NCI-H1092 treated with DMSO at 0.1 percent for 48 hours (cell line): ENCODE data around the gene KPNA6.
"Not testable (repeated sequence)": the region's sequence is repeated elsewhere in the genome, so short reads cannot be mapped to it uniquely, and the experiment has no call there.

Source experiments
- DNase-seq: peaks from one replicate; lab custom pipeline; 2025; lab: John Stamatoyannopoulos, UW

KPNA6 gene

DNA sequence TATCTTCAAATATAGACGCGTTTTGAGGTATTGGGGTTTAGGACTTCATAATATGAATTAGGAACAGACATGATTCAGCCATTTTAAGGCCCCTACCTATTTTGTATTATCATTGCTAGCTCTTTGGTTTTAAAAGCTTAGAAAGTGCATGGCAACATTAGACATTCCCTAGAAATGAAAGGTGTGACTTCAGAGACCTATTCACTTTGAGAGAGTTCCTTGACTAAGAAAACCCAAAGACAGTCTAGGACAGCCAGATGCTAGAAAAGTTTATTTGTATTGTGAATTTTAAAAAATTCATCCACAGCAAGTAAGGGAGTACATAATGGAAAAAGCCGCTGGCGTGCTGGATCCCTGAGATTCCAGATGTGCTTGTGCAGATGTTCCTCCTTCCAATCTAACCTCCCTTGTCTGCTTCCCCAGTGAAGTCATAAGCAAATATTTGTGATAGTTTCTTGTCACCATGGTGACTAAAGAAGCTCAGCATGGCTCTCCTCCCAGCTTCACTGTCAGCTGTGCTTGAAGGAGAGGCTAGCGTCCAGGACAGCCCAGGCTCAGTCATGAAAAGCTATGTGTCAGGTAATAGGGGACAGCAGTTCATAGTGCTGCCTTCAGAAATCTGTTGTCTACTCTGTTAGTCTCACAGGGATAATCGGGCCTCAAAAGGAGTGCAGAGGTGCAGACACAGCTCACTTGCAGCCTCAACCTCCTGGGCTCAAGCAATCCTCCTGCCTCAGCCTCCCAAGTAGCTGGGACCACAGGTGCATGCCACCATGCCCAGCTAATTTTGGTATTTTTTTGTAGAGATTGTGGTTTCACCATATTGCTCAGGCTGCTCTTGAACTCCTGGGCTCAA, 34.8 kb downstream of the KPNA6 start:
- DNase-seq: no peak

DNA sequence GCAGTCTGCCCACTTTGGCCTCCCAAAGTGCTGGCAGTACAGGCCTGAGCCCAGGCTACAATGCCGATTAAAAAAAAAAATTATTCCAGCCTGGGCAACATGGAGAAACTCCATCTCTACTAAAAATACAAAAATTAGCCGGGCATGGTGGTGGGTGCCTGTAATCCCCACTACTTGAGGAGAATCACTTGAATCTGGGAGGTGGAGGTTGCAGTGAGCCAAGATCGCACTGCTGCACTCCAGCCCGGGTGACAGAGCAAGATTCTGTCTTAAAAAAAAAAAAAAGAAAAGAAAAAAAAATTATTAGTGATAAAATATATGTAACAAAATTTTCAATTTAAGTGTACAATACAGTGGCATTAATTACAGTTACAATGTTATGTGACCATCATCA, 35.4 kb downstream of the KPNA6 start:
- not testable (repeated sequence) for DNase-seq

DNA sequence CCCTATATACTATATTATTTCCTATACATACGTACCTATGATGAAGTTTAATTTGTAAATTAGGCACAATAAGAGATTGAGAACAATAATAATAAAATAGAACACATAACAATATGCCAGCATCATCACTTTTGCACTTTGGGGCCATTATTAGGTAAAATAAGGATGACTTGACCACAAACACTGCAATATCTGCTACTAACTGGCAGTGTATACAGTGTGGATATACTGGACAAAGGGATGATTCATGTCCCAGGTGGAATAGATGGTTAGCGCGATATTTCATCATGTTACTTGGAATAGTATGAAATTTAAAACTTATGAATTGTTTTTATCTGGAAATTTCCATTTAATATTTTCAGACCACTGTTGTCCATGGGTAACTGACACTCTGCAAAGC, 36.2 kb downstream of the KPNA6 start:
- DNase-seq: no peak

DNA sequence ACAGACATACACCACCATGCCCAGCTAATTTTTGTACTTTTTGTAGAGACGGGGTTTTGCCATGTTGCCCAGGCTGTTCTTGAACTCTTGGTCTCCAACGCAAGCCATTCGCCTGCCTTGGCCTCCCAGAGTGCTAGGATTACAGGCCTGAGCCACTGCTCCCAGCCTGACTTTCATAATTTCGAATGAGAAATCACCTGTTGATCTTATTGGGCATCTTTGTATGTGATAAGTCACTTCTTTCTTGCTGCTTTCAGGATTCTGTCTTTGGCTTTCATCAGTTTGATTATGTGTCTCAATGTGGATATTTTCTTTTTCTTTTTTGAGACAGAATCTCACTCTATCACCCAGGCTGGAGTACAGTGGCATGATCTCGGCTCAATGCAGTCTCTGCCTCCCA, 39.9 kb downstream of the KPNA6 start:
- DNase-seq: not testable (repeated sequence)

DNA sequence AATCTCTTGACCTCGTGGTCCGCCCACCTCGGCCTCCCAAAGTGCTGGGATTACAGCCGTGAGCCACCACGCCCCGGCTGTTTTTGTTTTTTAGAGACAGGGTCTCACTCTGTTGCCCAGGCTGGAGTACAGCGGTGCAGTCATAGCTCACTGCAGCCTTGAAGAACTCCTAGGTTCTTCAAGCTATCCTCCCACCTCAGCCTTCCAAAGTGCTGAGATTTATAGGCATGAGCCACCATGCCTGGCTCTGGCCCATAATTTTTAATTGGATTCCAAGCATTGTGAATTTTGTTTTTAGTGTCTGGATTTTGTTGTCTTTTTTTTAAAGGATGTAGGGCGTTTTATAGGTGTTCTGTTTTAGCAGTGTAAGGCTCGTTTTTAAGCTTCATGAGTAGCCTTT, 43.0 kb downstream of the KPNA6 start:
- DNase-seq: no peak

DNA sequence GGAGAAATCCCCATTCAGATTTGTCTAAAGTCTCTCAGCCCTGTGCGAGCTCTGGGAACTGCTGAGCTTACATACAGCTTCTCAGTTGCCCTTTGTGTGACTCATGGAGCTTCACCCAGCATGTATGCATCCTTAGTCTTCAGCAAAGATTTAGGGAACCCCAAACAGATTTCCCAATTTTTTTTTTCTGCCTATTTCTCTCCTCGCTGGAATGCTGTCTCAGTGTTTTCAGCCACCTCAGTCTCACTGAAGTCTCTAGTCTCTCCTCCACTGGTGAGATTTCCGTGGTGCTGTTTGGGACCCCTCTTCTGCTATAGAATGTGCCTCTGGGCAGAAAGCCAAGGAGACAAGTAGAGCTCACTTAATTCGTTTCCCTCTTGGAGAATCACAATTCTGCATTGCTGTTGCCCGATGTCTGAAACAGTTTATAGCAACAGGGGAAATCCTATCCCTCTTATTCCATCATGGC, 43.5 kb downstream of the KPNA6 start:
- peak; percentile 25 for DNase-seq

DNA sequence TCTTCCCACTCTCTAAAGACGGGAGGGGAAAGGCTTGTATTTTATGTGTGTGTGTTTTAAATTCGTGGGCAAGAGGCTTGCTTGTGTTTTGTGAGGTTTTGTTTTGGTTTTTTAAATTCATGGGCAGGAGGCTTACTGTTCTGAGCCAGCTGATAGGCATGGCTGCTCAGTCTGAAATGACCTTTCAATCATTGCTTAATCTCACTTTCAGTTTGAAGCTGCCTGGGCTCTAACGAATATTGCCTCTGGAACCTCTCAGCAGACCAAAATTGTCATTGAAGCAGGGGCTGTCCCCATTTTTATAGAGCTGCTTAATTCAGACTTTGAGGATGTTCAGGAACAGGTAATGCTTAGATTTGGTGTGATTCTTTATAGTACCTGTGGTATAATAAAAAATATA, 51.3 kb downstream of the KPNA6 start:
- DNase-seq: no peak

DNA sequence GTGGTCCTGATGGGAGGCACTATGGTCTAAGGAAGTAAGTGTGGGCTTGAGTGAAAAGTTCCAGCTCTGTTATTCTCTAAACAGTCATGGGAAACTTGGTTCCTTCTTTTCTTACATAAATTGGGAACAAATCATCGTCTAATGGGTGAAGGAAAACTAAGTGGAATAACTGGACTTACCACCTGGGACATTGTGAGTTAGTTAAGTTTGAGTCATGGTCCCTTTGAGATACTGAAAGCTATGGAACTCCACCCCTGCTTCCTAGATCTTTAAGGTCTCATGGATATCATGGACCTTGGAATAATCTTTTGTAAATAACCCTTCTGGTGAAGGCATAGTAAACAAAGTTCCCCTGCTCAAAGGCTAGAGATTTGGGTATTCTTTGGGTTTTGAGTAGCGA, 55.5 kb downstream of the KPNA6 start:
- DNase-seq: no peak

DNA sequence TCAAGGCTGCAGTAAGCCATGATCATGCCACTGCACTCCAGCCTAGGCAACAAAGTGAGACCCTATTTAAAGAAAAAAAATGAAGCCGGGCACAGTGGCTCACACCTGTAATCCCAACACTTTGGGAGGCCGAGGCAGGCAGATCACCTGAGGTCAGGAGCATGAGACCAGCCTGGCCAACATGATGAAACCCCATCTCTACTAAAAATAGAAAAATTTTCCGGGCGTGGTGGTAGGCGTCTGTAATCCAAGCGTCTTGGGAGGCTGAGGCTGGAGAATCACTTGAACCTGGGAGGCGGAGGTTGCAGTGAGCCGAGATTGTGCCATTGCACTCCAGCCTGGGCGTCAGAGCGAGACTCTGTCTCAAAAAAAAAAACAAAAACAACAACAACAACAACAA, 57.8 kb downstream of the KPNA6 start:
- DNase-seq: not testable (repeated sequence)

DNA sequence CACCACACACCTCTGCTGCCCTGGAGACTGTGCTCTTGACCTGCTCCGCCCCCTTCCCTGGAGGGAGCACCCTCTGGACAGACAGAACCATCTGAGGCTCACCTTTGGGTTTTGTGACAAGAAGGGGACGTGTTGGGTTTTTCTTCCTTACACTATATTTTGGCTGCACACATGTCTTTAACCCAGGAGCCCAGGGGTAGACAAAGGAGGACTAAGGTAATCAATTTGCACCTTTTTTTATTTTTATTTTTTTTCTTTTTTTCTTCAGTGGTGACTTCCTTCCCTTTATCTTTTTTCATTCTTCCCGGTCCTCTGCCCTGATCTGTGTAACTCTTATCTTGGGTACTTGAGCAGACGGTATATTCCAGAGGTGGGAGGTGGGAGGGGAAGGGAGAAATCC, 63.1 kb downstream of the KPNA6 start:
- no peak for DNase-seq

DNA sequence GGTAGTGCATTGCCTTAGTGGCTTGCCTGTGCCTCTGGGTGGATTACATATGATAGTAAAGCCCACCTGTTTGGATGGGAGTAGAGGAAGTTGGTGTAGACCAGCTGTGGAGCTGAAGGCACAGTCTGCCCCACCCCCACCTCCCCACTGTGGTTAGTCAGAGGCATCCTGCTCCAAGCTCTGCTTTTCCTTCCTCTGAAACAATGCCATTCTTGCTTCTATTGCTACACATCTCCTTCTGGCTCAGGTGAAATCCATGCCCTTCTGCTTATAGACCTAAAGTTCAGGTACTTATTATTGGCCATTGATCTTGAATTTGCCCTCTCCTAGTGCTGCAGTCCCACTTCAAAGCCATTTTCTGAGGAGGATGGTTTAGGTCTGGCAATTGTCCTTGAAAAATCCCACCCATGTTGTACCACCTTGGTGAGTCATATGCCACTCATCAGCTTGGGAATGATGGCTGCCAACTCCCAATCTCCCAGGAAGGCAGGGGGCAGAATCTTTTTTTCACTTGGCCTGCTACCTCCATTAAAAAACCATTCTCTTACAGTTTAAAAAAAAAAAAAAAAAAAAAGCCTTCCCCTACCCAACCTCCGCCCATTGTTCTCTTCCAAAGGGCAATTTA, 64.9 kb downstream of the KPNA6 start:
- DNase-seq: no peak

DNA sequence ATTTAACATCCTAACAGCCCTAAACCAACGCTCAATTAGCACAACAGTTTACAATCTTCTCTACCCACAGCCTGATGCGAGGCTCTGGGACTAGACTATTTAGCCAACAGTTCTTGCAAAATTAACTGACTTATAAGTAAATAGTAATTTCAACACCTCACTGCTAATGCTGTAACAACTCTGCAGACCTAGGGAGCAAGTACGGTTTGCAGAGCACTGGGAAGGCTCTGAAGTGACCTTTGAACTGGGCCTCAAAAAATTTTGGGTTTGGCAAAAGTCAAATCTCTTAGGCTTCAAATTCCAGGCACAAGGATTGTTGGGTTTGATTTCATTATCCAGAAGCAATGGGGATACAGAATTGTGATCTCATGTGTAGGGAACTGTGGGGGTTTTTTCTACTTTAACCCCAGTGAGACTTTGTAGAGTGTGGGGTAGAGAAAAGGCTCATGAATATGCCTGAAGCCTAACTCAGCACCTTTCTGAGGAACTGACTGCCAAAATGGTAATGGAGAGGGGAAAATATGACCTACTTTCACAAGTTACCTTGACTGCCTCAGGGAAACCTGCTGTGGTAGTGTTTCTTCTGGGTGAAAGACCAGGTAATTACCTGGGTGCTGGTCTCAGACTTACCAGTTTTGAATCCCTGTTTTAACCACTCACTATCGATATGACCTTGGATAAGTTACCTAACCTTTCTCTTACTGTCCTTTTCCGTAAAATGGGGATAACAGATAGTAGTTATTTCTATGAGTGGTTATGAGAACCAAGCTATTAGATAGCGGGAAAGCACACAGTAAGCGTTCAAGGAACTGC, 70.7 kb downstream of the KPNA6 start:
- DNase-seq: no peak

DNA sequence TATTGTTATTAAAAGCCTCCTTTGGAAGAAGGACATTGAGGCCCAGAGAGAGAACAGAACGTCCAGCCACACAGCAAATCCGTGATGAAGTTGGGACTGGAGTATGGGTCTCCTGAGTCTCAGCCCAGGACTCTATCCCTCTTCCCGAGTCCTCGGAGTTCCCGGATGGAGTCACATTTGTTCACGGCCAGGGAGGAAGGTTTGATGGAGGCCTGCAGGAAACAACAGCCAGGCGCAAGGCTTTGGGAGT, 71.3 kb downstream of the KPNA6 start:
- no peak for DNase-seq

DNA sequence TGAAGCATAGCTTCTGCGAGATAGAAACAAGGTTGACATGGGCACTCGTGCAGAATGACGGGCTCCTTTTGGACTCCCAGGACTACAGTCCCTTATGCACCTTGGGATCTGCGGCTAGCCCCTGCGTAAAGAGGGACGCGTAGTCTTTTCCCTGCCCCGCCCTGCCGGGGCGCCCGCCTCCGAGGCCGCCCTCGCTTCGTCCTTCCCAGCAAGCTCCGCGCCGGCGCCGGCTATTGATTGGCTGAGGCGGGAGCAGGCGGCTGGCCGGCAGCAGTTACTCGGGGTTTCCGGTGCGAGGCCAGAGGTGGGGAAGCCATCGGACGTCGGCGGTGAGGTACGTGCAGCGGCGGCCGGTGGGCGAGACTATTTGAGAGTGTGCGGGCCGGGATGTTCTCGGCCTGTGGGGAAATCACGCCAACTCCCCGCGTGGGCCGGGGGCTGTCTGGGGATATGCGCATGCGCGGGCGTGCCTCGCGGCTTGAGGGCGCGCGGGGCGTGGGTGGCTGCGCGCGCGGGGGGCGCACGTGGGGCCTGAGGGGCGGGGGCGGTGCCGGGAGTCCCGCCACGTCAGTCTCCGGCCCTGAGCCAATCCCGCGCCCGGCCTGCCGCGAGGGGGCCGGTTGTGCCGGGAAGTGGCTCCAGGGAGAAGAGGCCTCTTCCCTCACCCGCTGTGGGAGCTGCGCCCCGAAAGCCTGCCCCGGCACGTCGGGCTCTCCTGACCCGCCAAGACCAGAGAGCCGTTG, 71.8 kb downstream of the KPNA6 start, which contains the start of gene TXLNA:
Gene TXLNA (plus strand): TSS at position 233 of the 743 bp plus-strand sequence. CDS start 671 bp downstream, outside the sequence.
- DNase-seq: peak; percentile 97

DNA sequence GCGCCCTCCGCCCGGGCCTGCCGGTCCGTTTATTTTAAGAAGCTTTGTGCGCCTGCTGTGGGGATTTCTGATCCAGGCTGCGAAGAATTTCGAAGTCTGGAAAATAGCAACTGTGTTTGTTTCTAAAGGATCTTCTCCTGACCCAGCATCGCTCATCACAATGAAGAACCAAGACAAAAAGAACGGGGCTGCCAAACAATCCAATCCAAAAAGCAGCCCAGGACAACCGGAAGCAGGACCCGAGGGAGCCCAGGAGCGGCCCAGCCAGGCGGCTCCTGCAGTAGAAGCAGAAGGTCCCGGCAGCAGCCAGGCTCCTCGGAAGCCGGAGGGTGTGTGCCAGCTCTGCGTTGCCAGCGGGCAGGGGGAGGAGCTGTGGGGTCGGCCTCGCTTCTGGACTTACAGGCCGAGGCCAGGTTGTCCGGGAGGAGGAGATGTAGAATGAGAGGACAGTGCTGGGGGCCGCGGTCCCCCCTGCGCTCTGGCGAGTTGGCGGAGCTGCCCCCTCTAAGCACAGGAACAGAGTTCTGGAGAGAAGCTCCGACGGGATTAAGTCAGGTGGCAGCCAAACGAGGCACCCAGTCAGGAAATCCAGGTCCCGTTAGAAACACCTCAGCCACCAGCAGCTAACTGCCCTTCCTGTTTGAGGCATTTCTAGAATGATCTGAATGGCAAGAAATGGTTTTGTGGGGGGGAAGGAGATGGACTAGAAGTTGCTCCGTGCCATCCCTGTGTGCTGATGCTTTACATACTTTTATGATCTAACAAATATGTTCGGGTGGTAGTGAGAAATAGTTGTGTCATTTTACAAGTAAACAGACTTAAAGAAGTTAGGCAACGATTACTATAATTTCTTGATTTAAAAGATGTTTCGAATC, 72.6 kb downstream of the KPNA6 start:
- DNase-seq: peak; percentile 44

DNA sequence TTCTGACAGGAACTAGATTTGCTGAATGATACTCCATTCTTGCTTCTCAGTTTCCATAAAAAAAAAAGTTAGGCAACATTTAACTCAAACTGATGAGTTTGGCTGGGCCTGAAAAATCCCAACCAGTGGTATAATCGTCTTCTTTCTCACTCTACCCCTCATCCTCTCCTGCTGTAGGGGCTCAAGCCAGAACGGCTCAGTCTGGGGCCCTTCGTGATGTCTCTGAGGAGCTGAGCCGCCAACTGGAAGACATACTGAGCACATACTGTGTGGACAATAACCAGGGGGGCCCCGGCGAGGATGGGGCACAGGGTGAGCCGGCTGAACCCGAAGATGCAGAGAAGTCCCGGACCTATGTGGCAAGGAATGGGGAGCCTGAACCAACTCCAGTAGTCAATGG, 73.2 kb downstream of the KPNA6 start:
- DNase-seq: no peak

DNA sequence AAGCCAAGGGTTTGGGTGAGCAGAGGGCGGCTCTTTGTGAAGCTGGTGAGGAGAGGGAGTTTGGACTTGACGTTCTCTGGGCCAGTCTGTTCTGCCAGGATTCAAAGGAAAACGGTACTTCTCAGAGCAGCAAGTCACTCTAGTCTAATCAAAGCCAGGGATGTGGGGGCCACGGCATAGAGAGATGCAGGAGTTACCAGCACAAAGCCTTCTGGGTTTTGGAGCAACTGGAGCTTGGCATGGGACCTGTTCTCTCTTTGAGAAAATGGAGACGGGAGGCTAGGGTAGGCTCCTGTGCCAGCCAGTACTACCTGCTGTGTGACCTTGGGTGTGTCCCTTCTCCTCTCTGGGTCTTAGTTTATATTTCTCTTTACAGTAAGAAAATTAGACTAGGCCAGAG, 73.7 kb downstream of the KPNA6 start:
- no peak for DNase-seq

DNA sequence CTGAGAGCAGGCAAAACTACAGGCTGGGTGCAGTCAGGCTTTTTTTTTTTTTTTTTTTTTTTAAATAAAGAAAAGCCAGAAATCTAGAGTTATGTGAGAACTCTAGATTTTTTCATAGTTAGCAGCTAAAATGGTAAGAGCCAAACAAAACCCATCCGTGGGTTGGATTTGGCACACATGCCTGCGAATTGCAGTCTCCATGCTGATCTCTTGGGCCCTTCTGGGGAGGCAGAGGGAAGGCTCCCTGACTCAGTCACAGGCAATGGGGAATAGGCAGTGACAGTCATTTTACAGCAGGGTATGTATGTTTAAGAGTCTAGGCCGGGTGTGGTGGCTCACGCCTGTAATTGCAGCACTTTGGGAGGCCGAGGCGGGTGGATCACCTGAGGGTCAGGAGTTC, 74.2 kb downstream of the KPNA6 start:
- no peak for DNase-seq

DNA sequence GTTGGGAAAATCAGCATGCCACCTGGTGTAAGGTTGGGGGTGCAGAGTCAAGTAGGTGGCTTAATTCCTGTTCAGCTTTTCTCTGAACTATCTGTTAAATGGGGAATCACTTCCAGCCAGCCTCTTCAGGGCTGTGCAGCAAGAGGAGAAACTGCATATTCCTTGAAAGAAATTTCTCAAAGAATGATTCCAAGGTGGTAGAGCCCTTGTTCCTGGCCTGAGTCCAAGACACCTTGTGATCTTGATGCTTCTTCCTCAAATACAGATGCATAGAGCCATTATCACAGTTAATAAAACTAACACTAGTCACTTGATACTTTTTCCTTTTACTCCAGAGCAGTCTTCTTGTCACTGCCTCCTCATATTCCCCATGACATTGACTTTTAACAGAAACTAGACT, 76.8 kb downstream of the KPNA6 start:
- DNase-seq: no peak

DNA sequence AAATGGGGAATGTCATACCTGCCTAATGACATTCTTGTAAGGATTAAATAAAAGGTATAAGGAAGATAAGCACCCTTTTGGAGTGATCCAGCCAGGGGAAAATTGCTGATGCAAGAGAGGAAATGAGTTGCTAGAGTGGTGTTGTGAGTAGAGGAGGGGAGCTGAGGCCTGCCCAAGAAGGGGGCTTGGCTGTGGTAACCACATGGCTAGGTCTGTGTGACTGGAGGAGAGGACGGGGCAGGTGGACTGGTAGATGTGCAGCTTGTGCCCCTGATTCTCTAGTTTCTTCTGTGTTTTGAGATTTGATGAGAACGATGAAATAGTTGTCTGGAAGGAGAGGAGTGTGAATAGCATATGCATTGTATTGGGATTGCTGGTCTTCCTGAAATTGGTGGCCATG, 78.2 kb downstream of the KPNA6 start:
- DNase-seq: no peak

DNA sequence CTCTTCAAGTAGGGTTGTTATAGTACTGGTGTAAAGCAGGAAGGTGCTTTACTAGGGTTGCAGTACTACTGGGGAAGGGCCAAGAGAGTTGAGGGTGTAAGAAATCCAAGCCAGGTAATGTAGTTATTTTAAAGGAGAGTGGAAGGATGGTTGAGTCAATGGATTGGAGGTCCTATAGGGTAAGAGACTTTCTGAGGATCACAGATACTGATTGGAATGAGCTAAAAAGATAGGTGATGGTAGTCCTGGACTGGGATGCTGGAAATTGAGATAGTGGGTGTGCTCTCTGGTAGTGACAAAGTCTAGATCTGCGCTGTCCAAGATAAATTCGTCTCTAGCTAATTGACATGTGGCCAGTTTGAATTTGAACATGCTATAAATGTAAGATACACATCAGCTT, 78.6 kb downstream of the KPNA6 start:
- no peak for DNase-seq
